ENCODE measurements around the gene XAF1. TPM values are rescaled to one million over a fixed set of nuclear protein-coding genes. Genes with fewer than 3 reads are reported as not detected.

Gene XAF1
- polyA plus RNA-seq, 1 of the 3 experiments (the other 2 are of a cell fraction), result 0.03 TPM

DNA sequence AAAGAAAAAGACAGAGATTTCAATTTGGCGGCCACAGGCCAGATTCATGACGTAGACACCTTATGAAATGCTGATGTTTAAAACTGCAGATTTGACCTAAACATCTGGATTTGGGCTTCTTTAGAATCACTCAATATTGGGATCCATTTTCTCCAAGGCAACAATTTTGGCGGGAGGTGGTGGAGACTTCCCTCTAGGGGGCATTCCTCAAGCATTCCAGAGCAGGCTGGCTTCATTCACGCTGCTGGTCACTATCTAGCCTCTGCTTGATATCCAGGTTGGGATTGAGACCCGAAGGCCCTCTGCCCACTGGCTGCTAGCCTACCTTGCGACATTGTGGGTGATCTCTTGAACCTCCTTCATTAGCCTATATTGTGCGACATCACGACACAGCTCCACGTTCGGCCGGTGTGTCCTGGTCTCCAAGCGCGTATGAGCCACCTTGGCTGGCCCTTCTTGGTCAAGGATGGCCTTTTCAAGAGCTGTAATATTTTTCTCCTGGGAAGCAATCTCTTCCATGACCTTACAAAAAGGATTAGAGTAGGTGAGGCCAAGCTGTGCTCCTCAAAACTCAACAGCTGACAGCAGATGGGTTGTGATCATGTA, 44.7 kb downstream of the XAF1 start:
- no peak for DNase-seq
- Histone ChIP-seq H2AFZ (ENCODE audit: low read depth) (no peak overlapping the region), H3K9me2 (no peaks in the 10 kb centered on the region), H3K27me3 (ENCODE audit: insufficient read depth) (peaks cover 52% of the 10 kb centered on the region), H3K79me2 (ENCODE audit: insufficient read depth) (no peaks in the 10 kb centered on the region), H4K20me1 (ENCODE audit: insufficient read depth) (no peaks in the 10 kb centered on the region), H3K4me3 (ENCODE audit: low read depth in 2 of 2, low read length in 1 of 2) (no peak overlapping the region), H3K4me2 (no peak overlapping the region), H3K9ac (no peak overlapping the region), H3K4me1 (ENCODE audit: control insufficient read depth in 1 of 2, insufficient read depth in 2 of 2, low read depth in 1 of 2, low read length in 1 of 2) (no peaks in the 10 kb centered on the region), H3K9me3 (no peaks in the 10 kb centered on the region), H3F3A (replicated peaks; ENCODE audit: insufficient read depth) (no peaks in the 10 kb centered on the region), H3K27ac (ENCODE audit: low read depth in 2 of 2, low read length in 1 of 2) (no peak overlapping the region), H3K36me3 (replicated peaks in 1 of 2; ENCODE audit: control insufficient read depth in 1 of 2, insufficient read depth in 2 of 2, low read length in 1 of 2) (no peaks in the 10 kb centered on the region)
- CTCF ChIA-PET, result no interaction called here
- WGBS (ENCODE audit: low lambda C conversion rate), result 34% methylated on average over 13 of the region's 13 CpGs
- POLR2A ChIA-PET, result no interaction called here
- TF ChIP-seq, protein P1, sequence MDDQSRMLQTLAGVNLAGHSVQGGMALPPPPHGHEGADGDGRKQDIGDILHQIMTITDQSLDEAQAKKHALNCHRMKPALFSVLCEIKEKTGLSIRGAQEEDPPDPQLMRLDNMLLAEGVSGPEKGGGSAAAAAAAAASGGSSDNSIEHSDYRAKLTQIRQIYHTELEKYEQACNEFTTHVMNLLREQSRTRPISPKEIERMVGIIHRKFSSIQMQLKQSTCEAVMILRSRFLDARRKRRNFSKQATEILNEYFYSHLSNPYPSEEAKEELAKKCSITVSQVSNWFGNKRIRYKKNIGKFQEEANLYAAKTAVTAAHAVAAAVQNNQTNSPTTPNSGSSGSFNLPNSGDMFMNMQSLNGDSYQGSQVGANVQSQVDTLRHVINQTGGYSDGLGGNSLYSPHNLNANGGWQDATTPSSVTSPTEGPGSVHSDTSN (IDR thresholded peaks at IDR 0.05), result no peak
- TF ChIP-seq ZBTB33 (IDR thresholded peaks at IDR 0.05; ENCODE audit: borderline replicate concordance, low read depth) (no peak), USF2 (IDR thresholded peaks at IDR 0.05; ENCODE audit: borderline replicate concordance, low read depth, low read length) (no peak), RAD21 (IDR thresholded peaks at IDR 0.05; ENCODE audit: low read length) (no peak), JUND (IDR thresholded peaks at IDR 0.05) (no peak), RFX5 (IDR thresholded peaks at IDR 0.05; ENCODE audit: low read length) (no peak), NFIC (IDR thresholded peaks at IDR 0.05; ENCODE audit: borderline replicate concordance) (no peak), MAX (IDR thresholded peaks at IDR 0.05; ENCODE audit: low read depth) (no peak), NRF1 (IDR thresholded peaks at IDR 0.05; ENCODE audit: low read depth, low read length) (no peak), GATA2 (CRISPR knock-in tag; IDR thresholded peaks at IDR 0.05) (no peak), TAF1 (IDR thresholded peaks at IDR 0.05; ENCODE audit: borderline replicate concordance, low read depth, low read length) (no peak), MXI1 (IDR thresholded peaks at IDR 0.05; ENCODE audit: low read depth, low read length) (no peak), SIN3A (IDR thresholded peaks at IDR 0.05; ENCODE audit: borderline replicate concordance, low read depth, low read length) (no peak)
- TF ChIP-seq, protein P2, sequence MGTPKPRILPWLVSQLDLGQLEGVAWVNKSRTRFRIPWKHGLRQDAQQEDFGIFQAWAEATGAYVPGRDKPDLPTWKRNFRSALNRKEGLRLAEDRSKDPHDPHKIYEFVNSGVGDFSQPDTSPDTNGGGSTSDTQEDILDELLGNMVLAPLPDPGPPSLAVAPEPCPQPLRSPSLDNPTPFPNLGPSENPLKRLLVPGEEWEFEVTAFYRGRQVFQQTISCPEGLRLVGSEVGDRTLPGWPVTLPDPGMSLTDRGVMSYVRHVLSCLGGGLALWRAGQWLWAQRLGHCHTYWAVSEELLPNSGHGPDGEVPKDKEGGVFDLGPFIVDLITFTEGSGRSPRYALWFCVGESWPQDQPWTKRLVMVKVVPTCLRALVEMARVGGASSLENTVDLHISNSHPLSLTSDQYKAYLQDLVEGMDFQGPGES (IDR thresholded peaks at IDR 0.05; ENCODE audit: low read depth, low read length), result no peak

All from SK-N-SH (cell line).